Activated CD8-positive, alpha-beta memory T cell treated with anti-CD3 and anti-CD28 coated beads for 48 hours (primary cell): Measurements from ENCODE around the gene METTL8.

ENCODE experiments used
- DNase-seq, 3 experiments: peaks; one replicate each; pipeline ENCODE4 v3.0.0-alpha.2; 2020; ENCODE audit warnings: low read depth in 2 of 3, low spot score in 2 of 3

The METTL8 gene

GRCh38 chr2:171433763-171434012 is at the start of gene METTL8:
METTL8 (minus strand) TSS chr2:171433990; CDS start chr2:171392185, 41,805 bp downstream.
- no peak for DNase-seq

- DNase-seq = no peak
These were observed 49.1 kb upstream of the METTL8 start for GRCh38 chr2:171482877-171483276.

- DNase-seq = no peak
These were observed 48.5 kb upstream of the METTL8 start for GRCh38 chr2:171482308-171482707.

- DNase-seq = no peak
These were observed 47.1 kb upstream of the METTL8 start for GRCh38 chr2:171480908-171481307.

GRCh38 chr2:171479154-171479814 is 45.5 kb upstream of the METTL8 start:
- no peak for DNase-seq

GRCh38 chr2:171478345-171478744 is 44.6 kb upstream of the METTL8 start:
- DNase-seq = no peak

GRCh38 chr2:171475979-171476378 is 42.2 kb upstream of the METTL8 start:
- DNase-seq = no peak

GRCh38 chr2:171470129-171470528 is 36.3 kb upstream of the METTL8 start:
- DNase-seq = no peak

GRCh38 chr2:171469176-171469575 is 35.4 kb upstream of the METTL8 start:
- no peak for DNase-seq

GRCh38 chr2:171460537-171460936 is 26.7 kb upstream of the METTL8 start:
- DNase-seq = no peak

GRCh38 chr2:171459498-171459897 is 25.7 kb upstream of the METTL8 start:
- no peak for DNase-seq

- no peak for DNase-seq
These were observed 19.0 kb upstream of the METTL8 start for GRCh38 chr2:171452773-171453172.

GRCh38 chr2:171451074-171451473 is 17.3 kb upstream of the METTL8 start:
- DNase-seq = no peak

- DNase-seq = no peak
These were observed 13.9 kb upstream of the METTL8 start for GRCh38 chr2:171447675-171448074.

- DNase-seq = no peak
These were observed 7.7 kb upstream of the METTL8 start for GRCh38 chr2:171441470-171441869.

- DNase-seq = no peak
These were observed 2.5 kb upstream of the METTL8 start for GRCh38 chr2:171436307-171436706.

GRCh38 chr2:171434013-171434989 is 511 bp upstream of the METTL8 start, which contains the start of gene DCAF17:
DCAF17 (plus strand) TSS chr2:171434226; CDS start chr2:171434578, 352 bp downstream.
- DNase-seq = peak; percentile 69 to 93 (median 74)

GRCh38 chr2:171432969-171433762 is 624 bp downstream of the METTL8 start:
- peak in 2 of 3 experiments; percentile 8 to 27 for DNase-seq

GRCh38 chr2:171432206-171432968 is 1.4 kb downstream of the METTL8 start:
- DNase-seq = no peak

GRCh38 chr2:171431677-171432167 is 2.1 kb downstream of the METTL8 start:
- no peak for DNase-seq
